ENCODE measurements around the gene FAM114A2.
A peak's percentile ranks its signal among the peaks of the same experiment; 100 is the strongest.

Gene FAM114A2

GRCh38 chr5:154059583-154059982, 20.9 kb upstream of the FAM114A2 start:
- Mint-ChIP-seq H3K4me1 (peaks cover 22% of the 10 kb centered on the region), H3K27ac (no peak overlapping the region), H3K4me3 (no peak overlapping the region), H3K9me3 (no peaks in the 10 kb centered on the region), H3K27me3 (no peaks in the 10 kb centered on the region)
- ATAC-seq (no peak), DNase-seq (no peak)

GRCh38 chr5:154059039-154059430, 20.3 kb upstream of the FAM114A2 start:
- no peak overlapping the region for H3K4me3 Mint-ChIP-seq
- no peaks in the 10 kb centered on the region for H3K27me3 Mint-ChIP-seq
- H3K9me3 Mint-ChIP-seq, result no peaks in the 10 kb centered on the region
- ATAC-seq (no peak), DNase-seq (no peak)
- peaks cover 23% of the 10 kb centered on the region for H3K4me1 Mint-ChIP-seq
- no peak overlapping the region for H3K27ac Mint-ChIP-seq

GRCh38 chr5:154058055-154059038, 19.6 kb upstream of the FAM114A2 start:
- H3K27me3 Mint-ChIP-seq, result no peaks in the 10 kb centered on the region
- H3K9me3 Mint-ChIP-seq, result no peaks in the 10 kb centered on the region
- H3K4me1 Mint-ChIP-seq, result peaks cover 30% of the 10 kb centered on the region
- peak overlapping the region in 1 of 2 donors; percentile 2 for H3K27ac Mint-ChIP-seq
- no peak for DNase-seq
- no peak for ATAC-seq
- no peak overlapping the region for H3K4me3 Mint-ChIP-seq

- Mint-ChIP-seq H3K4me1 (peaks cover 36% of the 10 kb centered on the region), H3K4me3 (no peak overlapping the region), H3K9me3 (no peaks in the 10 kb centered on the region), H3K27ac (no peak overlapping the region), H3K27me3 (no peaks in the 10 kb centered on the region)
- DNase-seq, result no peak
- ATAC-seq, result no peak
Observed at GRCh38 chr5:154055201-154055600, 16.5 kb upstream of the FAM114A2 start.

GRCh38 chr5:154053468-154053867, 14.8 kb upstream of the FAM114A2 start:
- H3K4me3 Mint-ChIP-seq, result no peak overlapping the region
- no peaks in the 10 kb centered on the region for H3K27me3 Mint-ChIP-seq
- no peak for DNase-seq
- no peaks in the 10 kb centered on the region for H3K9me3 Mint-ChIP-seq
- peaks cover 21% of the 10 kb centered on the region for H3K4me1 Mint-ChIP-seq
- no peak overlapping the region for H3K27ac Mint-ChIP-seq
- ATAC-seq, result no peak

GRCh38 chr5:154049636-154050035, 10.9 kb upstream of the FAM114A2 start:
- Mint-ChIP-seq H3K4me3 (no peak overlapping the region), H3K27me3 (no peaks in the 10 kb centered on the region), H3K27ac (no peak overlapping the region), H3K4me1 (peaks cover 41% of the 10 kb centered on the region), H3K9me3 (no peaks in the 10 kb centered on the region)
- no peak for DNase-seq
- ATAC-seq, result no peak

GRCh38 chr5:154047324-154047723, 8.6 kb upstream of the FAM114A2 start:
- DNase-seq (no peak), ATAC-seq (peak; percentile 26)
- Mint-ChIP-seq H3K27me3 (no peaks in the 10 kb centered on the region), H3K27ac (peak overlapping the region in 1 of 2 donors; percentile 74), H3K4me3 (peak overlapping the region; percentile 16 to 37), H3K4me1 (peaks cover 47% of the 10 kb centered on the region), H3K9me3 (no peaks in the 10 kb centered on the region)

- Mint-ChIP-seq H3K27ac (no peak overlapping the region), H3K4me1 (peaks cover 52% of the 10 kb centered on the region), H3K9me3 (no peaks in the 10 kb centered on the region), H3K27me3 (no peaks in the 10 kb centered on the region), H3K4me3 (no peak overlapping the region)
- ATAC-seq (no peak), DNase-seq (no peak)
Observed at GRCh38 chr5:154046486-154046885, 7.8 kb upstream of the FAM114A2 start.

- H3K27me3 Mint-ChIP-seq, result no peaks in the 10 kb centered on the region
- ATAC-seq, result no peak
- H3K9me3 Mint-ChIP-seq, result no peaks in the 10 kb centered on the region
- no peak overlapping the region for H3K27ac Mint-ChIP-seq
- peaks cover 66% of the 10 kb centered on the region for H3K4me1 Mint-ChIP-seq
- DNase-seq, result no peak
- H3K4me3 Mint-ChIP-seq, result no peak overlapping the region
Observed at GRCh38 chr5:154044581-154044980, 5.9 kb upstream of the FAM114A2 start.

GRCh38 chr5:154044099-154044498, 5.4 kb upstream of the FAM114A2 start:
- ATAC-seq, result no peak
- H3K27me3 Mint-ChIP-seq, result no peaks in the 10 kb centered on the region
- no peak overlapping the region for H3K4me3 Mint-ChIP-seq
- no peak overlapping the region for H3K27ac Mint-ChIP-seq
- no peaks in the 10 kb centered on the region for H3K9me3 Mint-ChIP-seq
- DNase-seq, result no peak
- peaks cover 71% of the 10 kb centered on the region for H3K4me1 Mint-ChIP-seq

- ATAC-seq, result no peak
- Mint-ChIP-seq H3K4me1 (peaks cover 76% of the 10 kb centered on the region), H3K27me3 (no peaks in the 10 kb centered on the region), H3K4me3 (no peak overlapping the region), H3K27ac (no peak overlapping the region), H3K9me3 (no peaks in the 10 kb centered on the region)
- DNase-seq, result no peak
Observed at GRCh38 chr5:154042766-154043165, 4.1 kb upstream of the FAM114A2 start.

GRCh38 chr5:154039458-154039829, 734 bp upstream of the FAM114A2 start:
- DNase-seq (no peak), ATAC-seq (no peak)
- no peaks in the 10 kb centered on the region for H3K9me3 Mint-ChIP-seq
- H3K4me3 Mint-ChIP-seq, result peak overlapping the region; percentile 93 to 96
- peak overlapping the region; percentile 94 to 98 for H3K27ac Mint-ChIP-seq
- no peaks in the 10 kb centered on the region for H3K27me3 Mint-ChIP-seq
- peaks cover 67% of the 10 kb centered on the region for H3K4me1 Mint-ChIP-seq

GRCh38 chr5:154038261-154038706, 426 bp downstream of the FAM114A2 start:
- peak; percentile 78 for ATAC-seq

GRCh38 chr5:154034944-154035343, 3.8 kb downstream of the FAM114A2 start:
- no peaks in the 10 kb centered on the region for H3K9me3 Mint-ChIP-seq
- H3K4me1 Mint-ChIP-seq, result peaks cover 37% of the 10 kb centered on the region
- ATAC-seq (no peak), DNase-seq (no peak)
- no peaks in the 10 kb centered on the region for H3K27me3 Mint-ChIP-seq
- no peak overlapping the region for H3K27ac Mint-ChIP-seq
- no peak overlapping the region for H3K4me3 Mint-ChIP-seq

More at GRCh38 chr5:154038261-154038706, 426 bp downstream of the FAM114A2 start:
- Mint-ChIP-seq H3K9me3 (no peaks in the 10 kb centered on the region), H3K4me1 (peaks cover 60% of the 10 kb centered on the region), H3K27me3 (no peaks in the 10 kb centered on the region), H3K27ac (peak overlapping the region; percentile 94 to 98), H3K4me3 (peak overlapping the region; percentile 93 to 96)
- no peak for DNase-seq

- Mint-ChIP-seq H3K27ac (no peak overlapping the region), H3K27me3 (no peaks in the 10 kb centered on the region), H3K9me3 (no peaks in the 10 kb centered on the region), H3K4me1 (peaks cover 15% of the 10 kb centered on the region), H3K4me3 (no peak overlapping the region)
- DNase-seq (no peak), ATAC-seq (no peak)
Observed at GRCh38 chr5:154031937-154032489, 6.7 kb downstream of the FAM114A2 start.

GRCh38 chr5:154025951-154026350, 12.8 kb downstream of the FAM114A2 start:
- H3K9me3 Mint-ChIP-seq, result no peaks in the 10 kb centered on the region
- H3K27me3 Mint-ChIP-seq, result no peaks in the 10 kb centered on the region
- no peaks in the 10 kb centered on the region for H3K4me1 Mint-ChIP-seq
- H3K27ac Mint-ChIP-seq, result no peak overlapping the region
- no peak for ATAC-seq
- no peak overlapping the region for H3K4me3 Mint-ChIP-seq
- DNase-seq, result no peak

Data from stimulated activated naive CD8-positive, alpha-beta T cell treated with anti-CD3 and anti-CD28 coated beads, Interleukin-15, amount 100 ng/mL, for 72 hours (primary cell).